Measurements from ENCODE around the gene FLT1.

The FLT1 gene

DNA sequence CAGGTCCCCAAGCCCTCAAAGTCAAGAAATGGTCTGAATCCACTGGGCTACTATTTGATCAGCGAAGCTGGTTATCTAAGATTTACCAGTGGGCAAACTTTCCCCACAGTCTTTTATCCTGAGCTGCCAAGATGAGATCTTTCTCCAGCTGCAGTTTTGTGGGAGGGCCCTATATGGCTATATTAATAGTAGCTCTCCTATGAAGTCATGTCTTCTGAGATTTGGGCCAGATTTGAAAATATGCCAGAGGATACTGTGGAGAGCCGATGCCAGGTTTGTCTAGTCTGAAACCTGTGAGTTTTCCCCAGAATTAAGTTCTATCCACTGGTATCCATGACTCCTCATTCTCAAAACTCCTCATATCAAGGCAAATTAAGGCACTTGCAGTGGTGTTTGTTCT lies 173.2 kb downstream of the FLT1 start:
- Histone ChIP-seq H3K36me3 (no peaks in the 10 kb centered on the region), H3K4me1 (peaks cover 0 to 13% (median 10%) of the 10 kb centered on the region in 4 donors), H3K9me3 (no peaks in the 10 kb centered on the region), H3K4me3 (no peak overlapping the region), H3K27me3 (no peaks in the 10 kb centered on the region), H3K27ac (no peak overlapping the region)
- no peak for DNase-seq
- intact Hi-C loops (cut with DNase I; ENCODE audit: low total_unique reads), result loop anchor here (5.0 kb wide), 1 partner anchor 481 kb away; no protein-coding TSS in a partner anchor
- TF ChIP-seq, protein P1, sequence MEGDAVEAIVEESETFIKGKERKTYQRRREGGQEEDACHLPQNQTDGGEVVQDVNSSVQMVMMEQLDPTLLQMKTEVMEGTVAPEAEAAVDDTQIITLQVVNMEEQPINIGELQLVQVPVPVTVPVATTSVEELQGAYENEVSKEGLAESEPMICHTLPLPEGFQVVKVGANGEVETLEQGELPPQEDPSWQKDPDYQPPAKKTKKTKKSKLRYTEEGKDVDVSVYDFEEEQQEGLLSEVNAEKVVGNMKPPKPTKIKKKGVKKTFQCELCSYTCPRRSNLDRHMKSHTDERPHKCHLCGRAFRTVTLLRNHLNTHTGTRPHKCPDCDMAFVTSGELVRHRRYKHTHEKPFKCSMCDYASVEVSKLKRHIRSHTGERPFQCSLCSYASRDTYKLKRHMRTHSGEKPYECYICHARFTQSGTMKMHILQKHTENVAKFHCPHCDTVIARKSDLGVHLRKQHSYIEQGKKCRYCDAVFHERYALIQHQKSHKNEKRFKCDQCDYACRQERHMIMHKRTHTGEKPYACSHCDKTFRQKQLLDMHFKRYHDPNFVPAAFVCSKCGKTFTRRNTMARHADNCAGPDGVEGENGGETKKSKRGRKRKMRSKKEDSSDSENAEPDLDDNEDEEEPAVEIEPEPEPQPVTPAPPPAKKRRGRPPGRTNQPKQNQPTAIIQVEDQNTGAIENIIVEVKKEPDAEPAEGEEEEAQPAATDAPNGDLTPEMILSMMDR (IDR thresholded peaks at IDR 0.05), result no peak

DNA sequence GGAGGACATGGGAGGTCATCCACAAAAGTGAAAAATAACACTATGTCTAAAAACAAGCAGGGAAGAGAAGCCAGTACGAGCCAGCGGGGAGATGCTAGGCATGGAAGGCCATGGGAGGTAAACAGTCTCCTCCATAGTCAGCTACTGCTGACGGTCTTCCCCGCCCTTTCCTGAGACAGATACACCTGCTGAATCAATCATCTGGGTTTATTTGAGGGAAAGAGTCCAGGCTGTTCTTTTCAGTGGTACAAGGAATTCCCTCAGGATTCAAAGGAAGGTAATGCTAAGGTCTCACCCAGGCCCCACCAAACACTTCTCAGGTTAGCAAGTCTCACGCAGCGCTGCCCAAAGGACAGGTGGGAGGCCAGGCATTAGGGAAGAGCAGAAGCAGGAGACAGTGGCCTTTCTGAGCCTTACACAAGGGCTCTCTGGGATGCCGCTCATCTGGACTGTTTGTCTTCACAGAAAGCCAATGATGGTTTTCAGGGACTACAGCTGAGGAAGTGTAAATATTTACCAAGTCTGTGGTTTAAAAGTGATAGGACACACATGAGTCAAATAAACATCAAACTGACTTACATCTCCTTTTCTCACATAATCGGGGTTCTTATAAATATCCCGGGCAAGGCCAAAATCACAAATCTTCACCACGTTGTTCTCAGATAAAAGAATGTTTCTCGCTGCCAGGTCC lies 173.9 kb downstream of the FLT1 start:
- H3K27ac ChIP-seq, result no peak overlapping the region
- TF ChIP-seq, protein P1 (IDR thresholded peaks at IDR 0.05), result no peak
- H3K4me3 ChIP-seq, result no peak overlapping the region
- DNase-seq, result no peak
- no peaks in the 10 kb centered on the region for H3K36me3 ChIP-seq
- peaks cover 0 to 13% (median 10%) of the 10 kb centered on the region in 4 donors for H3K4me1 ChIP-seq
- no peaks in the 10 kb centered on the region for H3K27me3 ChIP-seq
- intact Hi-C loops (cut with DNase I; ENCODE audit: low total_unique reads), result loop anchor here (5.0 kb wide), 1 partner anchor 481 kb away; no protein-coding TSS in a partner anchor
- H3K9me3 ChIP-seq, result no peaks in the 10 kb centered on the region

DNA sequence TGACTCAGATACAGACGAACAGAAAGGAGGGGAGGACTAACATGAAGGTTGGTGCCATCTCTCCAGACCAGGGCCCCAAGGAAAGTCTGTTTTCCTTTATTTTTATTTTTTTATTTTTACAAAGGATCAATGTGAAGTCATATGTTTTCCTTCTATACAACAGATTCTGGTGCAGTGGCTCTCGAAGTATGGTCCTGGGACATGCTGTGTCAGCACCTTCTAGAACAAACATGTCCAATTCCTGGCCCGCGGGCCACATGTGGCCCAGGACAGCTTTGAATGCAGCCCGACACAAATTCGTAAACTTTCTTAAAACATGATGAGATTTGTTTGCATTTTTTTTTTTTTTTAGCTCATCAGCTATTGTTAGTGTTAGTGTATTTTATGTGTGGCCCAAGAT lies 174.7 kb downstream of the FLT1 start:
- no peaks in the 10 kb centered on the region for H3K36me3 ChIP-seq
- TF ChIP-seq, protein P1 (IDR thresholded peaks at IDR 0.05), result no peak
- peaks cover 0 to 10% (median 8%) of the 10 kb centered on the region in 4 donors for H3K4me1 ChIP-seq
- intact Hi-C loops (cut with DNase I; ENCODE audit: low total_unique reads), result loop anchor here (5.0 kb wide), 1 partner anchor 482 kb away; no protein-coding TSS in a partner anchor
- H3K27me3 ChIP-seq, result no peaks in the 10 kb centered on the region
- DNase-seq, result no peak
- H3K9me3 ChIP-seq, result no peaks in the 10 kb centered on the region
- H3K27ac ChIP-seq, result no peak overlapping the region
- H3K4me3 ChIP-seq, result no peak overlapping the region

DNA sequence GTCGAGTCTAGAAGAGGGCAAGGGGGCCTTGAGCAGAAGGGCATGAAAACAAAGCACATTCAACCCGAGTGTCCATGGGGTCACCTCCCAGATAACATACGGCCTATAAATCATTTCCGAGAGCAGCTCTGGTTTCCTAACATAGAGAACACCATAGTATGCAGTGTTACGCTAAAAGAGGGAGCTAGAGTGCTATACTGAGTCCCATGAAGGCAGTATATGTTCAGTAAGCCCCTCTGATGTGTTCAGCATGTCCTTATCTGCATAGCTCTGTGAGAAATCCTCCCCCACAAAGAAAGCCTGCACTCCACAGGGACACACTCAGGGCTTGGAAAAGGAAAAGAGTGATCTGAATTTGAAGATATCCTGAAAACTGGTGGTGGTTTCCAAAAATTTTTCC lies 175.4 kb downstream of the FLT1 start:
- Histone ChIP-seq H3K9me3 (no peaks in the 10 kb centered on the region), H3K4me1 (peaks cover 0 to 3% (median 1%) of the 10 kb centered on the region in 4 donors), H3K27me3 (no peaks in the 10 kb centered on the region), H3K36me3 (no peaks in the 10 kb centered on the region), H3K4me3 (no peak overlapping the region), H3K27ac (no peak overlapping the region)
- DNase-seq, result no peak
- intact Hi-C loops (cut with DNase I; ENCODE audit: low total_unique reads), result loop anchor here (5.0 kb wide), 1 partner anchor 313 kb away; no protein-coding TSS in a partner anchor
- TF ChIP-seq, protein P1 (IDR thresholded peaks at IDR 0.05), result no peak

DNA sequence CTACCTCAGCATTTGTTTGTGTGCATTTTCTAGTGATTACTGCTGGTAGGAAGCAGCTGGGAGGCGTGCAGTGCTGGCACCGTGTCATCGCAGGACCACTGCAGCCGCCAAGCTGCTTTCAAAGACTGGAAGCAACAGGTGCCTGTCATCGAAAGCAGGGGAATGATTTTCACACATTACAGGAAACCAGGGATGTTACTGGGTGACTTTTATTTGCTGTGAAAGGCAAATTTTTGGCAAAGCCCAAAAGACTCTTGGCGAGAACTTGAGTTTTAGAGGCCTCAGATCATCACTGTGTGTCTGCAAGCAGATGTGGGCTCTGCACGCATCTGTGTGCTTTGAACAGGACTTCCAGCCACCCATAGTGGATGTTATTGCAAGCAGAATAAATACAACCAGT lies 176.4 kb downstream of the FLT1 start:
- Histone ChIP-seq H3K27ac (no peak overlapping the region), H3K9me3 (no peaks in the 10 kb centered on the region), H3K4me3 (no peak overlapping the region), H3K36me3 (no peaks in the 10 kb centered on the region), H3K4me1 (no peaks in the 10 kb centered on the region), H3K27me3 (no peaks in the 10 kb centered on the region)
- TF ChIP-seq, protein P1 (IDR thresholded peaks at IDR 0.05), result no peak
- intact Hi-C loops (cut with DNase I; ENCODE audit: low total_unique reads), result loop anchor here (5.0 kb wide), 1 partner anchor 314 kb away; no protein-coding TSS in a partner anchor
- DNase-seq, result no peak

Measured in tibial artery (tissue), 4 donors.